Measurements from ENCODE around the gene CFDP1.
A peak's percentile ranks its signal among the peaks of the same experiment; 100 is the strongest.

The CFDP1 gene

DNA sequence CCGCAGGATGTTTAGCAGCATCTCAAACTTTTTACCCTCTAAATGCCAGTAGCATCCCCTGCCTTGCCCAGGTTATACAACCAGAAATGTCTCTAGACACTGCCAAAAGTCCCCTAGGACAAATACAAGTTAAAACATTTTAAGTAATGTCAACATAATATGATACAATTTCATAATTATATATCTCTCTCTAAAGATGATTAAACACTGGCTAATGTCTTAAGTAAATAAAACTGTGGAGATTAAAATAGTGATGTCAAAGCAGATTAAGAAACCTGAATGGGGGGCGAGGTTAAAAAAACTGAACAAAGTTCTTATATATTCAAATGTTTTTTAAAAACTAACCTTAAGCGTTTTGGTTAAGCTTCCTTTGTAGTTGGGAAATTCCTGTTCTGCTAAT lies 62.1 kb downstream of the CFDP1 start:
- DNase-seq = no peak

DNA sequence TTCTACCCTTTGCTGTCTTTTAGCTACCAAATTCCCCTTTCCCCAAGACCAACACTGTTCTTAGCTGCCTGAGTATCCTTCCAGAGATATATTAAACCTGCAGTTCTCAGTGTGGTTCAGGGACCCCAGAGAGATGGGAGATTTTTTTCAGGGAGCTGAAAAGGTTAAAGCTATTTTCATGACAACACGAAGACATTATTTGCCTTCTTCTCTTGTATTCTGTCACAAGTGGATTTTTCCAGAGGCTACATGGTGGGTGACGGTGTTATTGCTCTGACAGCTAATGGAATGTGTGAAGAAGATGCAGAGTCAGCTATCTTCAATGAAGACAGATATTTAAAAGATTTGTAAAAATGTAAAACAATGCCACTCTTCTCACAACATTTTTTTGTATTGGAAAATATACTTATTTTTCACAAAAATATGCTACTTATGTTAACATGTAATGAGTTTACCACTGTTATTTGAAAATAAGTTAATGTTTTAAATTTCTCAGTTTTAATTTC lies 69.0 kb downstream of the CFDP1 start:
- DNase-seq = no peak

DNA sequence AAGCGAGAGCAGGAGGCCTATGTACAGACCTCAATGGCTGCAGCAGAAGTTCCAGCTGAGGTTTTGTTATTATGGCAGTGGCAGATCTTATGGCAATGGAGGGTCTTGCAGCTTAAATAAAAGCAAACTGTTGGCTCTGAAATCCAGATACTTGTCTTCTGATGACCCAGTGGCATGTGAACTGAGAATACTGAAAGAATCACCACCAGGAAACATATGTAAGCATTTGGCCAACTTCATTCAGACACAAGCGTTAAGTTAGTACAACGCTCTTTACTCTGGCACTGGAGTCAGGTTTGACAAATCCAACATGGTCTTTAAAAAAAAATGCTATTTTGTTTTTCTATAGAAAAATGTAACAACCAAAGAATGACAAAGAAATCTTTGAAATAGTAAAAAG lies 70.5 kb downstream of the CFDP1 start:
- no peak for DNase-seq

DNA sequence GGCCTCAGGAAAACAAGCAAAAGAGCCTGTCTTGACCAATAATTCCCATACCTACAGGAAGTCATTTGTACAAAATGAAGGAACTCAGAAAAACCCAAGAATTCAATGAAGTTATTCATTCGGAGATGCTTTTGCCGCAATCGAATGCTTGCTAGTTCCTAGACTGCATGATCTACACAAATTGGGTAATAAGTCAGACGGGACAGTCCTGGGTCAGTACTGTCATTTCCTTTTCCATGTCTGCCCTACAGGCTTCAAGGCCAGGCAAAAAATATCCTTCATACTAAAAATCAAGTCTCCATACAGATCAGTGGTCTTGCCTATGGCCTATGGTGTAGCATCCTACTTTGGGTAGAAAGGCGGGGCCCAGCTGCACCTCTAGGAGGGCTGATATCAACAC lies 71.4 kb downstream of the CFDP1 start:
- DNase-seq = no peak

DNA sequence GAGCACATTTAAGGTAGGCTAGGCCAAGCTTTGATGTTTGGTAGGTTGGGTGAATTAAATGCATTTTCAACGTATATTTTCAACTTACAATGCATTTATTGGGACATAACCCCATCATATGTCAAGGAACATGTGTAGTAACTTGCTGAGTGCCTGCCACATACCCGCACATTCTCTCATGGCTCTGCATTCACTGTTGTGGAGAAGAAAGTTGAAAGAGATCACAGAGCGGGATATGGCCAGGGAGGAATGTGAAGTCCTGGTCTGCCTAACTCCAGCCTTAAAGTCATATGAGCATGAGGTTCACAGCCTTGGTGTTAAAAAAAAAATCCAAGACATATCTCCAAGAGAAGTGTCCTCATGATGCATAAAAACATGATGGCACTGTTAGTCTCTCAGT lies 79.1 kb downstream of the CFDP1 start:
- no peak for DNase-seq

GRCh38 chr16:75351183-75351582 lies 82.1 kb downstream of the CFDP1 start:
- no peak for DNase-seq

DNA sequence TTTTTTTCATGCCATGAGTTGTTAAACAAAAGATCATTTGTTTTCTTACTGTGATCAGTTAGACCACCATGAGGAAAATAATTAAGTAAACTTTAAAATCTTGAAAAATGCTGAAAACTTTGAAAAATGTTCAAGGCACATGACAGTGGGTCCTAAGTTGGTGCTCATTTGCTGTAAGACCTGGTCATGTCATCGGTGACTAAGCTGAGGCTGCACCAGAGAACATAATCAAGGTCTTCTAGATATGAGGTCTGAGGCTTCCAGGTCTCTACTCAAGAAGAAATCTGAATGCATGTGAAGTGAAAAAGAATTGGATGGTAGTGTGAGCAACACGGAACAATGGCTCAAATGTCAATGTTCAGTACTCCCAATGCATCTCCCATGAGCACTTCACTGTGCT lies 87.6 kb downstream of the CFDP1 start:
- DNase-seq = no peak

GRCh38 chr16:75343941-75344340 lies 89.4 kb downstream of the CFDP1 start:
- DNase-seq = no peak

- no peak for DNase-seq
These were observed 90.0 kb downstream of the CFDP1 start for GRCh38 chr16:75343286-75343685.

DNA sequence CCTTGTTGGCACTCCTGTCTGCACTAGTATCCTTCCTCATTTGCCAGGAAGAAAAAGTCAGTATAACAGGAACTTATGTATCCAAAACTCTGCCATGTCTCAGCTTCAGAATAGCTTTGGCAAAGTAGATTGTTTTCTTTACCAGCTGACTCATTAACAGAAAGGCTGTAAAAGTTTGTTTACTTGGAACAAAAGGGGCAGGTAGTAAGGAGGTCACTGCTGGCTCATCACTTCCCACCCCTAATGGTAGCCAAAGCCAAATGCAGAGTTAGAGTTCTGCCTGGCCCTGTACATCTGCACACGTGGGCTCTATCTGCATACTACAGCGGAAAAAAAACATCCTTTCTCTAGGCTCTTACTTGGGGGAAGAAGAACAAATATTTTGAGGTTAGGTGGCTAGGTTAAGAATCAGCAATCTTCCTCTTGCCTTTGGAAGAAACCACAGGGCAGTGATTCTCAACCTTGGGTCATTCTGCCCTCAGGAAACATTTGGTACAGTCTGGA lies 90.9 kb downstream of the CFDP1 start:
- DNase-seq = no peak

- DNase-seq = no peak
These were observed 91.6 kb downstream of the CFDP1 start for GRCh38 chr16:75341564-75342307.

- no peak for DNase-seq
These were observed 92.4 kb downstream of the CFDP1 start for GRCh38 chr16:75340741-75341491.

DNA sequence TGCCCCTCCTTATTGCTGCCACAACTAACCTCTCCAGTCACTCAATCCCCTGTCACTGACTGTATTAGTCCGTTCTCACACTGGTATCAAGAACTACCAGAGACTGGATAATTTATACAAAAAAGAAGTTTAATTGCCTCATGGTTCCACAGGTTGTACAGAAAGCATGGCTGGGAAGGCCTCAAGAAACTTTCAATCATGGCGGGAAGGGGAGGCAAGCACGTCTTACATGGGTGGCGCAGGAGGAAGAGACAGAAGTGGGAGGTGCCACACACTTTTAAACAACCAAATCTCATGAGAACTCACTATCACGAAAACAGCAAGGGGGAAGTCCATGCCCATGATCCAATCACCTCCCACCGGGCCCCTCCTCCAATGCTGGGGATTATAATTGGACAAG lies 95.9 kb downstream of the CFDP1 start:
- no peak for DNase-seq

- no peak for DNase-seq
These were observed 96.8 kb downstream of the CFDP1 start for GRCh38 chr16:75336521-75336920.

- no peak for DNase-seq
These were observed 99.6 kb downstream of the CFDP1 start for GRCh38 chr16:75333721-75334163.

- no peak for DNase-seq
These were observed 103.4 kb downstream of the CFDP1 start for GRCh38 chr16:75329943-75330342.

DNA sequence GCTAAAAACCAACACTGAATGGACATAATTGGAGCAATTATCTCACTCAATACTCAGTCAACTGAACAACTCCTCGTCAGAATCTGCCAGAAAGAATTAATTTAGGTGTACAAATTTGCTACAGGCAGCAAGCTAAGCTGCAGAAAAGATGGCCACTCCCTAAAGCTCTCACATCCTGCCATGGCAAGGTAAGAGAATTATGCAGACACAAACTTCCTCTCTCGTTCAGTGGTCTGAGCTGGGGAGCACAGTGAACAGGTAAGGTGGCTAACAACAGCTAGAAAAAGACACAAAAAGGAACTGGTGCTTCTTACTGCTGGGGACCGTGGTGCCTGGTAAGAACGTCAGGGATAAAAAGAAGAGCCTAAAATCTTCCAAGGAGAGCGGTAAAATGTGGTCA lies 107.0 kb downstream of the CFDP1 start:
- peak; percentile 24 for DNase-seq

DNA sequence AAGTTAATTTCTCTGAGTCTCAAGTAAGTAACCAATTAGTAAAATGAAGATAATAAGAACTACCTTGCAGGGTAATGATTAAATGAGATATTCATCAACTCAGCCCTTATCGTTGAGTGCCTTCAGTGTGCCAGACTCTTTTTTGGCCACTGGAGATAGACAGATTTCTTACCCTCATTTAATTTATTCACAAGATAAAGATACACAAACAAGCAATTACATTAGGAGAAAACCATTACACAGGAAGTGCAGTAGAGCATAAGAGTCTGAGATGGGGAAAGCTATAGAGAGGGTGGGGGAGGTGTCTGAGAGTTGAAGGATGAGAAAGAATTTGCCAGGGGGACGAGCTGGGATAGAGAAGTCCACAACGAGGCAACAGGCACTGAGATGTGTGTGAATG lies 109.4 kb downstream of the CFDP1 start:
- no peak for DNase-seq

DNA sequence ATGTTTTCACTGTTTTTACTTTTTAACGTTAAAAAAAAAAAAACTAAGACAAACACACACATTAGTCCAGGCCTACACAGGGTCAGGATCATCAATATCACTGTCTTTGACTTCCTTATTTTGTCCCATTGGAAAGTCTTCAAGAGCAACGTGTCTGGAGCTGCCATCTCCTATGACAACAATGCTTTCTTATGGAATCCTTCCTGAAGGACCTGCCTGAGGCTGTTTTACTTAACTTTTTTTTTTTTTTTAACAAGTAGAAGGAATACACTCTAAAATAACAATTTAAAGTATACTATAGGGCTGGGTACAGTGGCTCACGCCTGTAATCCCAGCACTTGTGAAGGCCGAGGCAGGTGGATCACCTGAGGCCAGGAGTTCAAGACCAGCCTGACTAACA lies 110.1 kb downstream of the CFDP1 start:
- no peak for DNase-seq

DNA sequence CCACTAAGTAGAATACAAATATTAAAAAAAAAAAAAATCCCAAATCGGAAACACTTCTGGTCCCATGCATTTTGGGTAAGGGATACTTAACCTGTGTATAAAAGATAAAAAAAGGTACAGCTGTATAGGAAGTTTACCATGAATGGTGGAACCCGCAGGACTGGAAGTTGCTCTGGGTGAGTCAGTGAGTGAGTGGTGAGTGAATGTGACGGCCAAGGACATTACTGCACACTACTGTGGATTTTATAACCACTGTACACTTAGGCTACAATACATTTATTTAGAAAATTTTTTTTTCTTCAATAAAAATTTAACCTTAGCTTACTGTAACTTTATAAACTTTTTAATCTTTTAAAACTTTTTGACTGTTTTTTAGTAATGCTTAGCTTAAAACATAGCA lies 110.6 kb downstream of the CFDP1 start:
- no peak for DNase-seq

- no peak for DNase-seq
These were observed 112.9 kb downstream of the CFDP1 start for GRCh38 chr16:75320435-75320834.

DNA sequence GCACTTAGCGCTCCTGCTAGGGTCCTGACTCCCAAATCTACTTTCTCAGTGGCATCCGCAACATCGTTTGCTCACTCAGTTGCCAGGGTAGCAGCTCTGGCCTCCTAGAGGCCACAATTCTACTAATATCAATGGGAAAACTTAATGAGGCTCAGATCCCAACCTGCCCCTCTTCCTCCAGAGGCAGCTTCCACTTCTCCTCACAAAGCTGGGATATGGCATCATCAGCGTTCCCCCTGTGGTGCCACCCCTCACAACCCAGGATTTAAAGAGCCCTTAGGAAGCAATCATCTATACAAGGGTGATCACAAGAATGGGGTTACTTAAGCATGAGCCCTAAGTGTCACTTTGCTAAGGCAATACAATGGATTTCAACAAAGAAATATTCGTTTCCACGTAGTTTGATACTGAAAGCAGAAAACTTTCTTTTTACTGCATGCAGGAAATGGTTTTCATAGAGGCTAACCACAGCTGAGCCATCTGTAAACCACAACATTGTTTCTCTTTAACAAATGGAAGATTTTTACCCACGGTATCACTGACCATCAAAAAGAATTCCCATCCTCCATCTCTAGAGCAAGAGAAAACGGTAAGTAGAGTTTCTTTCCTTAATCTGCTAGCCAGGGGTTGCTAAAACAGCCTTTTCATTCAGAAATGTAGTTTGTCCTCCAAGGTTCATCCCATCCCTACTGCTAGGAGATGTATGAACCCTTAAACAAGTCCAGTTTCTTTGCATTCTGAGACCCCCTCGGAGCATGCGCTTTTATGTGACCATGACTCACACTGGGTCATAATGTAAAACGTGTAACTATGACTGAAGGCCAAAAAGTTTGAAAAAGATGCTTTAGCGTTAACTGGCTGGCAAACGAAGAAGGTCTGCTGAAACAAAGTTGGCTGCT lies 113.5 kb downstream of the CFDP1 start:
- no peak for DNase-seq

DNA sequence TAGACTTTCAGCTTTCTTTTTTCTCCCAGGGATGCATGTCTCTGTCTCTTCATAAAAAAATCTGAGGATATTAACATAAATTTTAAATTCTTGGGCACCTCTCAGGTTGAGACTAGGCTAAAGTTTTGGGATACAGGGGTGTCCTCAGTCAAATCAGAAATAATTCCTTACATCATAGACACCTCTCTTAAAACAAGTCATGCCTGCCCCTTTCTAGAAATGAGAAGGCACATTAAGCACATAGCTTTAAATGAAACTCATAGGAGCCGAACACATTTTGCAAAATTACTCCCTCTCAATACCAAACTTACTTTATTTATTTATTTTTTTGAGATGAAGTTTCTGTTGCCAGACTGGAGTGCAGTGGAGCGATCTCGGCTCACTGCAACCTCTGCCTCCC lies 114.6 kb downstream of the CFDP1 start:
- DNase-seq = no peak
